HepG2 (cell line): ENCODE measurements around the gene CD300LD. TPM values are rescaled to one million over a fixed set of nuclear protein-coding genes. Genes with fewer than 3 reads are reported as not detected.

ENCODE experiments used
- ATAC-seq: fragments of 200-7000 bp; cut with Tn5 transposase; 3 replicates; pipeline ENCODE4 v1.9.1; 2020; ENCODE audit warnings: mild to moderate bottlenecking, moderate library complexity
- BruUV-seq: library from RNA; stranded (reverse); fragments of 400-500 nt; replicated peaks from 2 replicates; lab custom pipeline; 2021; lab: Mats Ljungman, UMichigan
- CTCF ChIA-PET: fragments of 300-600 bp; formaldehyde crosslinking; extraction: SDS; loops from one replicate; lab custom pipeline; 2021; ENCODE audit warnings: low total read pairs, inconsistent platforms, low intra/inter-chr PET ratio; lab: Yijun Ruan, JAX
- POLR2A ChIA-PET: fragments of 350-600 bp; sonication (Branson Sonifier 250); formaldehyde crosslinking; loops from one replicate; lab custom pipeline; 2020; ENCODE audit warnings: antibody characterized with exemption, inconsistent platforms; lab: Yijun Ruan, JAX
- DNase-seq: peaks from one replicate; pipeline ENCODE4 v3.0.0-alpha.2; 2015; ENCODE audit warnings: low spot score
- FAIRE-seq: peaks from 3 replicates; lab custom pipeline; 2011; peaks lifted over from hg19 to GRCh38; lab: Jason Lieb, UNC
- H2AFZ ChIP-seq: one replicate; pipeline ENCODE4 v1.6.1; 2011; ENCODE audit warnings: low read length, inconsistent platforms
- H3K27ac ChIP-seq: fragments of 300-600 bp; 3 replicates; pipeline ENCODE4 v1.8.0; 2011; ENCODE audit warnings: mixed run types, mild to moderate bottlenecking, mixed read lengths, low read length, inconsistent platforms; ENCODE audit not compliant: insufficient read depth; ENCODE audit errors: extremely low read length
- H3K27me3 ChIP-seq, 2 experiments: fragments of 200-600 bp in 1 of 2; 2 replicates in 1 of 2; 3 replicates in 1 of 2; pipeline versions ENCODE4 v1.6.0 to v1.8.0; 2011; ENCODE audit warnings: low read length in 2 of 2, mild to moderate bottlenecking in 2 of 2, moderate library complexity in 2 of 2, inconsistent platforms in 1 of 2; ENCODE audit not compliant: insufficient read depth in 2 of 2, control insufficient read depth in 1 of 2
- H3K36me3 ChIP-seq, 2 experiments: fragments of 200-600 bp in 1 of 2; replicated peaks in 1 of 2; 2 replicates in 1 of 2; 3 replicates in 1 of 2; pipeline versions ENCODE4 v1.5.1 to v1.8.0; 2011; ENCODE audit warnings: low read length in 2 of 2, inconsistent platforms in 1 of 2; ENCODE audit not compliant: insufficient read depth in 2 of 2, control insufficient read depth in 1 of 2
- H3K4me1 ChIP-seq: 2 replicates; pipeline ENCODE4 v1.5.1; 2012; ENCODE audit warnings: low read length, inconsistent platforms; ENCODE audit not compliant: insufficient read depth
- H3K4me2 ChIP-seq: 2 replicates; pipeline ENCODE4 v1.6.0; 2011; ENCODE audit warnings: low read depth, low read length, inconsistent platforms
- H3K4me3 ChIP-seq, 3 experiments: fragments of 200-600 bp in 1 of 3; sonication (generic), shearing (Covaris generic) in 1 of 3; replicated peaks in 1 of 3; 2 replicates each; pipeline ENCODE4 v1.5.1; 2011 to 2016; ENCODE audit warnings: low read length in 3 of 3, inconsistent platforms in 2 of 3, low read depth in 2 of 3, mild to moderate bottlenecking in 2 of 3, control low read depth in 1 of 3, mixed read lengths in 1 of 3; ENCODE audit not compliant: insufficient read depth in 1 of 3
- H3K79me2 ChIP-seq: one replicate; pipeline ENCODE4 v1.6.1; 2011; ENCODE audit warnings: low read length, inconsistent platforms; ENCODE audit not compliant: insufficient read depth
- H3K9ac ChIP-seq: 2 replicates; pipeline ENCODE4 v1.6.0; 2011; ENCODE audit warnings: mild to moderate bottlenecking, low read depth, low read length, inconsistent platforms; ENCODE audit not compliant: insufficient read depth
- H3K9me3 ChIP-seq: 2 replicates; pipeline ENCODE4 v1.5.1; 2012; ENCODE audit warnings: mild to moderate bottlenecking, low read length
- H4K20me1 ChIP-seq: 2 replicates; pipeline ENCODE4 v1.6.0; 2011; ENCODE audit warnings: inconsistent platforms, mild to moderate bottlenecking, low read length, moderate library complexity; ENCODE audit not compliant: insufficient read depth
- CHCHD3 ChIP-seq: sonication (generic); formaldehyde crosslinking; IDR thresholded peaks from 2 replicates; pipeline ENCODE4 v1.8.0; 2022; ENCODE audit warnings: mild to moderate bottlenecking, missing genetic modification reagents, moderate library complexity
- GABPA ChIP-seq, 2 experiments: IDR thresholded peaks; 2 replicates each; pipeline ENCODE4 v1.6.1; 2011 to 2016; ENCODE audit warnings: low read depth in 2 of 2, low read length in 1 of 2, missing biosample characterization in 1 of 2, missing genetic modification characterization in 1 of 2
- GABPB1 ChIP-seq: IDR thresholded peaks from 2 replicates; pipeline ENCODE4 v1.6.1; 2016; ENCODE audit warnings: mild to moderate bottlenecking, missing genetic modification reagents, moderate library complexity, missing compliant biosample characterization
- NPAS2 ChIP-seq: sonication (generic); formaldehyde crosslinking; IDR thresholded peaks from 2 replicates; pipeline ENCODE4 v1.8.0; 2022; ENCODE audit warnings: mild to moderate bottlenecking, missing genetic modification reagents, borderline replicate concordance
- RBAK ChIP-seq: sonication (generic); formaldehyde crosslinking; IDR thresholded peaks from 2 replicates; pipeline ENCODE4 v1.5.1; 2020; ENCODE audit warnings: mild to moderate bottlenecking, missing genetic modification reagents
- RNF2 ChIP-seq: fragments of 450-650 bp; conservative IDR thresholded peaks from 2 replicates; pipeline ENCODE4 v1.6.1; 2016; ENCODE audit warnings: low read depth
- ZNF333 ChIP-seq: sonication (generic); formaldehyde crosslinking; IDR thresholded peaks from 2 replicates; pipeline ENCODE4 v1.4.0; 2020; ENCODE audit warnings: mild to moderate bottlenecking, missing genetic modification reagents, borderline replicate concordance
- ZNF431 ChIP-seq: sonication (generic); formaldehyde crosslinking; IDR thresholded peaks from 2 replicates; pipeline ENCODE4 v1.9.0; 2022; ENCODE audit warnings: missing genetic modification reagents, low read depth, mild to moderate bottlenecking, borderline replicate concordance
- ZNF670 ChIP-seq: sonication (generic); formaldehyde crosslinking; IDR thresholded peaks from 2 replicates; pipeline ENCODE4 v1.8.0; 2022; ENCODE audit warnings: mild to moderate bottlenecking, missing genetic modification reagents, borderline replicate concordance
- WGBS: methylation state at CpG from one replicate; pipeline ENCODE4 v1.1.6; 2017; ENCODE audit warnings: low lambda C conversion rate; 5-methylcytosine and 5-hydroxymethylcytosine counted together
- in situ Hi-C: cut with HindIII; loops from 2 replicates; pipeline ENCODE4 v1.10.0; 2017; ENCODE audit warnings: low pct_unique_long_range_greater_than_20kb; ENCODE audit not compliant: extremely low pct_ligation_motif_present
- intact Hi-C: fragments of 100-400 bp; cut with micrococcal nuclease; formaldehyde crosslinking; loops from one replicate; pipeline ENCODE4 v1.10.0; 2022; ENCODE audit not compliant: unreplicated experiment
- polyA plus RNA-seq, 8 experiments: library from polyadenylated mRNA; depleted of rRNA in 3 of 8; stranded (reverse) in 7 of 8; unstranded in 1 of 8; fragments of >200 nt; fragmentation: Illumina TruSeq in 4 of 8; extraction: Trizol in 4 of 8; gene quantifications; 2 replicates each; pipeline versions ENCODE4 v1.2.1 to v1.2.3, GENCODE V29; 2011 to 2016; ENCODE audit warnings: low read depth in 4 of 8, missing spikeins in 1 of 8, mixed read lengths in 1 of 8; ENCODE audit not compliant: insufficient read depth in 1 of 8
- total RNA-seq, 5 experiments: library from RNA; depleted of rRNA; stranded (reverse); fragments of >200 nt; fragmentation: Illumina TruSeq; extraction: Trizol; gene quantifications; 2 replicates each; pipeline ENCODE4 v1.2.3, GENCODE V29; 2016; ENCODE audit warnings: low read depth in 1 of 5

CD300LD gene
- total and polyA plus RNA-seq, 2 of the 13 experiments (the other 11 are each of a cell fraction or from before 2014, with no cell fraction given) = not detected

DNA sequence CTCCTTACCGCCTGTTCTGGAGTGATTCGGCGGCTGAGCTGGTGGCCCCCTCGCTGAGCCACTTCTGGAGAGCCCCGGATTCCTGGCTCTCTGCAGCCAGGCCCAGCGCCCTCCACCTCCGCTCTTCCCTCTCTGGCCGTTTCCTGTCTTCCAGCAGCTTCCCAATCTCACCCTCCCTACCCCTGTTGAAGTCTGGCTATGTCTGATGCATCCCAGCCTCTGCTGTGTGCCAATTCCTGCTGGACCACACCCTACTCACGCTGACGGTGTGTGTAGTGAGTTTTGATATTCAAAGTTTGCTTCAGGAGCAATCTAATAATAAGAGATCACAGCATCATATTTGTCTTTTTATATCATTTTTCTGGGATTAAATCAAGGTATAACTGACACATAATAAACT, 9.4 kb downstream of the CD300LD start (continued):
- TF ChIP-seq RNF2 (no peak), ZNF431 (CRISPR knock-in tag) (no peak), RBAK (no peak), ZNF333 (CRISPR knock-in tag) (no peak), ZNF670 (CRISPR knock-in tag) (no peak), CHCHD3 (CRISPR knock-in tag) (no peak)

DNA sequence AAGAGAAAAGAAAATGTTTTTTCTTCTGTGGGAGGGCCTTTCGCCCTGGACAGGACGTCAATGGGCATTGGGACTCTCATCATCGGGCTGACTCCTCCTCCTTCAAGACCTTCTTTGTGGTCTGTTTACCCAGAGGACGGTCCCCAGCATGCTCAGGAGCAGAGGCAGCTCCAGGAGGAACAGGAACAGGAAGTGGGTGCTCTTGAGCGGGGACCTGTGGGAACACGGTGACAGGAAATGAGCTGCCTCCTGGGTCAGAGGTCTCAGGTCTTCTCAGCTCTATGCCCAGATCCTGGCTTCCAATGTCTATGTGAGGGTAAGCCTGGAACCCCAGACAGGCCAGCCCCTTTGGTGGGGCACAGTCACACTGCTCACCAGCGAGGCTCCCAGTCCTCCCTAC, 12.2 kb downstream of the CD300LD start:
- POLR2A ChIA-PET = no interaction called here
- ATAC-seq = no peak
- no peak overlapping the region for H3K27ac ChIP-seq
- CTCF ChIA-PET = no interaction called here
- no peak for FAIRE-seq
- no peak overlapping the region for H3K4me3 ChIP-seq
- H3K4me1 ChIP-seq = no peaks in the 10 kb centered on the region
- H4K20me1 ChIP-seq = no peaks in the 10 kb centered on the region
- H3K79me2 ChIP-seq = no peaks in the 10 kb centered on the region
- BruUV-seq = no TSS peak
- H3K36me3 ChIP-seq = no peaks in the 10 kb centered on the region
- DNase-seq = no peak
- no peak for TF ChIP-seq NPAS2 (CRISPR knock-in tag)
- TF ChIP-seq GABPB1 (CRISPR knock-in tag) = 0 out of 2 replicates have a peak, but pooled peaks have one; percentile 16
- TF ChIP-seq GABPA (IDR thresholded peaks at IDR 0.05; ENCODE audit: low read depth, low read length) = peak; percentile 39
- peak; percentile 53 for TF ChIP-seq GABPA (CRISPR knock-in tag; IDR thresholded peaks at IDR 0.05; ENCODE audit: low read depth)
- TF ChIP-seq, all 625 proteins: peak for 2
- intact Hi-C loops (loop anchor here (5.0 kb wide), 1 partner anchor 768 kb away; no protein-coding TSS in a partner anchor), in situ Hi-C loops (no loop called here)
- Histone ChIP-seq H3K27me3 (peaks cover 0 to 32% of the 10 kb centered on the region in 2 experiments; a peak in 3 of 5 replicates), H2AFZ (no peak overlapping the region), H3K4me2 (no peak overlapping the region), H3K9ac (no peak overlapping the region), H3K9me3 (no peaks in the 10 kb centered on the region)
- WGBS = 49% methylated on average over 7 of the region's 7 CpGs
